Activated T-cell treated with anti-CD3 and anti-CD28 coated beads, Interleukin-2, amount 50 U/mL, for 48 hours (primary cell): ENCODE measurements around the gene CLEC18B.
"Not testable (repeated sequence)": the region's sequence is repeated elsewhere in the genome, so short reads cannot be mapped to it uniquely, and the experiment has no call there.

ENCODE experiments used
- DNase-seq, 2 experiments: peaks; one replicate each; pipeline ENCODE4 v3.0.0-alpha.2; 2020

Gene CLEC18B

GRCh38 chr16:74443624-74444346, 22.5 kb upstream of the CLEC18B start:
- not testable (repeated sequence) for DNase-seq

GRCh38 chr16:74439685-74440084, 18.4 kb upstream of the CLEC18B start:
- no peak for DNase-seq

GRCh38 chr16:74438492-74438979, 17.3 kb upstream of the CLEC18B start:
- DNase-seq, result no peak

- no peak for DNase-seq
Observed at GRCh38 chr16:74431516-74431915, 10.2 kb upstream of the CLEC18B start.

GRCh38 chr16:74430036-74430712, 8.9 kb upstream of the CLEC18B start:
- peak; percentile 65 to 67 for DNase-seq

- DNase-seq, result not testable (repeated sequence)
Observed at GRCh38 chr16:74428493-74428892, 7.2 kb upstream of the CLEC18B start.

GRCh38 chr16:74425751-74426150, 4.5 kb upstream of the CLEC18B start:
- not testable (repeated sequence) for DNase-seq

- DNase-seq, result not testable (repeated sequence)
Observed at GRCh38 chr16:74423721-74424120, 2.4 kb upstream of the CLEC18B start.

- not testable (repeated sequence) for DNase-seq
Observed at GRCh38 chr16:74422086-74422485, 808 bp upstream of the CLEC18B start.

GRCh38 chr16:74421482-74421785, 156 bp upstream of the CLEC18B start:
- not testable (repeated sequence) for DNase-seq

GRCh38 chr16:74419811-74420210, 1.5 kb downstream of the CLEC18B start:
- DNase-seq, result not testable (repeated sequence)

GRCh38 chr16:74417897-74418296, 3.4 kb downstream of the CLEC18B start:
- not testable (repeated sequence) for DNase-seq

- not testable (repeated sequence) for DNase-seq
Observed at GRCh38 chr16:74413920-74414319, 7.4 kb downstream of the CLEC18B start.

GRCh38 chr16:74413485-74413884, 7.8 kb downstream of the CLEC18B start:
- not testable (repeated sequence) for DNase-seq

- not testable (repeated sequence) for DNase-seq
Observed at GRCh38 chr16:74412775-74413390, 8.4 kb downstream of the CLEC18B start.

- DNase-seq, result not testable (repeated sequence)
Observed at GRCh38 chr16:74412138-74412774, 9.0 kb downstream of the CLEC18B start.

- DNase-seq, result not testable (repeated sequence)
Observed at GRCh38 chr16:74410981-74411380, 10.3 kb downstream of the CLEC18B start.

- DNase-seq, result not testable (repeated sequence)
Observed at GRCh38 chr16:74410057-74410957, 11.0 kb downstream of the CLEC18B start.

- not testable (repeated sequence) for DNase-seq
Observed at GRCh38 chr16:74409185-74409981, 11.9 kb downstream of the CLEC18B start.

GRCh38 chr16:74407362-74407705, 13.9 kb downstream of the CLEC18B start:
- not testable (repeated sequence) for DNase-seq
